Neural cell (in vitro differentiated cells): ENCODE data around the gene AFF1. TPM values are rescaled to one million over a fixed set of nuclear protein-coding genes. Genes with fewer than 3 reads are reported as not detected.

ENCODE experiments used
- H2AFZ ChIP-seq: fragments of 200-600, 300-800 bp; sonication (generic), shearing (Covaris generic); 2 replicates; pipeline ENCODE4 v1.6.0; 2014; ENCODE audit warnings: low read depth, mild to moderate bottlenecking, antibody characterized with exemption, low read length, moderate library complexity
- H3F3A ChIP-seq: fragments of 200-600 bp; shearing (Covaris generic); 2 replicates; pipeline ENCODE4 v1.6.1; 2016; ENCODE audit warnings: mild to moderate bottlenecking, moderate library complexity, mixed read lengths, antibody characterized with exemption, low read length; ENCODE audit not compliant: insufficient read depth, poor library complexity, severe bottlenecking
- H3K27ac ChIP-seq: fragments of 200-600, 300-800 bp; sonication (generic), shearing (Covaris generic); 2 replicates; pipeline ENCODE4 v1.5.1; 2014; ENCODE audit warnings: mild to moderate bottlenecking, low read length, moderate library complexity
- H3K27me3 ChIP-seq: fragments of 300-800, 200-600 bp; sonication (generic), shearing (Covaris generic); 2 replicates; pipeline ENCODE4 v1.6.0; 2014; ENCODE audit warnings: mild to moderate bottlenecking, low read depth, low read length, moderate library complexity; ENCODE audit not compliant: insufficient read depth
- H3K36me3 ChIP-seq: fragments of 300-800, 200-600 bp; sonication (generic), shearing (Covaris generic); 2 replicates; pipeline ENCODE4 v1.5.1; 2014; ENCODE audit warnings: mild to moderate bottlenecking, antibody characterized with exemption, low read length, moderate library complexity; ENCODE audit not compliant: insufficient read depth
- H3K4me2 ChIP-seq: fragments of 300-800, 200-600 bp; sonication (generic), shearing (Covaris generic); 2 replicates; pipeline ENCODE4 v1.6.0; 2014; ENCODE audit warnings: mild to moderate bottlenecking, low read length
- H3K4me3 ChIP-seq: fragments of 300-800, 200-600 bp; sonication (generic), shearing (Covaris generic); 2 replicates; pipeline ENCODE4 v1.5.1; 2014; ENCODE audit warnings: mild to moderate bottlenecking, low read length, moderate library complexity
- H3K79me2 ChIP-seq: fragments of 200-600 bp; shearing (Covaris generic); replicated peaks from 2 replicates; pipeline ENCODE4 v1.6.0; 2014; ENCODE audit warnings: mild to moderate bottlenecking, low read length, moderate library complexity; ENCODE audit not compliant: insufficient read depth
- H3K9ac ChIP-seq: fragments of 300-800, 200-600 bp; sonication (generic), shearing (Covaris generic); 2 replicates; pipeline ENCODE4 v1.6.1; 2016; ENCODE audit warnings: mild to moderate bottlenecking, low read length, mixed read lengths
- H3K9me2 ChIP-seq: fragments of 200-600 bp; shearing (Covaris generic); 2 replicates; pipeline ENCODE4 v1.6.1; 2016; ENCODE audit warnings: mild to moderate bottlenecking, low read length, mixed read lengths; ENCODE audit not compliant: insufficient read depth
- H3K9me3 ChIP-seq: fragments of 200-600, 300-800 bp; sonication (generic), shearing (Covaris generic); 2 replicates; pipeline ENCODE4 v1.6.1; 2016; ENCODE audit warnings: mild to moderate bottlenecking, mixed run types, low read length, moderate library complexity, mixed read lengths
- H4K20me1 ChIP-seq: fragments of 200-600 bp; shearing (Covaris generic); 2 replicates; pipeline ENCODE4 v1.6.1; 2016; ENCODE audit warnings: mild to moderate bottlenecking, mixed run types; ENCODE audit not compliant: insufficient read depth
- EP300 ChIP-seq: fragments of 450-650 bp; conservative IDR thresholded peaks from 2 replicates; pipeline ENCODE4 v1.6.1; 2014; ENCODE audit warnings: antibody characterized with exemption, mild to moderate bottlenecking, moderate library complexity; ENCODE audit not compliant: poor library complexity, severe bottlenecking
- EZH2 ChIP-seq: fragments of 200-600, 300-800 bp; shearing (Covaris generic), sonication (generic); IDR thresholded peaks from 2 replicates; pipeline ENCODE4 v1.6.1; 2014; ENCODE audit warnings: antibody characterized with exemption, low read length, borderline replicate concordance, mild to moderate bottlenecking; ENCODE audit not compliant: insufficient read depth, poor library complexity, severe bottlenecking
- MXI1 ChIP-seq: fragments of 450-650 bp; conservative IDR thresholded peaks from 2 replicates; pipeline ENCODE4 v1.6.1; 2014; ENCODE audit warnings: antibody characterized with exemption, mild to moderate bottlenecking; ENCODE audit not compliant: poor library complexity, severe bottlenecking
- POLR2AphosphoS5 ChIP-seq: IDR thresholded peaks from 2 replicates; pipeline ENCODE4 v1.6.1; 2012
- RAD21 ChIP-seq: fragments of 450-650 bp; conservative IDR thresholded peaks from 2 replicates; pipeline ENCODE4 v1.6.1; 2014; ENCODE audit warnings: antibody characterized with exemption, mild to moderate bottlenecking, moderate library complexity
- SMC3 ChIP-seq: fragments of 450-650 bp; conservative IDR thresholded peaks from 2 replicates; pipeline ENCODE4 v1.6.1; 2014; ENCODE audit warnings: antibody characterized with exemption, mild to moderate bottlenecking, moderate library complexity; ENCODE audit not compliant: poor library complexity
- TAF1 ChIP-seq: IDR thresholded peaks from 2 replicates; pipeline ENCODE4 v1.6.1; 2012; ENCODE audit warnings: low read depth
- polyA plus RNA-seq: library from polyadenylated mRNA; depleted of rRNA; stranded (reverse); fragments of >200 nt; gene quantifications from 2 replicates; pipeline ENCODE4 v1.2.3, GENCODE V29; 2014
- TF ChIP-seq, protein P1 (sequence below): fragments of 450-650 bp; IDR thresholded peaks from 2 replicates; pipeline ENCODE4 v1.5.1; 2014; ENCODE audit warnings: antibody characterized with exemption, mild to moderate bottlenecking, moderate library complexity; ENCODE audit not compliant: poor library complexity, severe bottlenecking
- TF ChIP-seq, protein P2 (sequence below): IDR thresholded peaks from 2 replicates; pipeline ENCODE4 v1.6.1; 2012; ENCODE audit warnings: borderline replicate concordance

AFF1 gene
- polyA plus RNA-seq, 1 donor from 2014 or later = 0.63 TPM

DNA sequence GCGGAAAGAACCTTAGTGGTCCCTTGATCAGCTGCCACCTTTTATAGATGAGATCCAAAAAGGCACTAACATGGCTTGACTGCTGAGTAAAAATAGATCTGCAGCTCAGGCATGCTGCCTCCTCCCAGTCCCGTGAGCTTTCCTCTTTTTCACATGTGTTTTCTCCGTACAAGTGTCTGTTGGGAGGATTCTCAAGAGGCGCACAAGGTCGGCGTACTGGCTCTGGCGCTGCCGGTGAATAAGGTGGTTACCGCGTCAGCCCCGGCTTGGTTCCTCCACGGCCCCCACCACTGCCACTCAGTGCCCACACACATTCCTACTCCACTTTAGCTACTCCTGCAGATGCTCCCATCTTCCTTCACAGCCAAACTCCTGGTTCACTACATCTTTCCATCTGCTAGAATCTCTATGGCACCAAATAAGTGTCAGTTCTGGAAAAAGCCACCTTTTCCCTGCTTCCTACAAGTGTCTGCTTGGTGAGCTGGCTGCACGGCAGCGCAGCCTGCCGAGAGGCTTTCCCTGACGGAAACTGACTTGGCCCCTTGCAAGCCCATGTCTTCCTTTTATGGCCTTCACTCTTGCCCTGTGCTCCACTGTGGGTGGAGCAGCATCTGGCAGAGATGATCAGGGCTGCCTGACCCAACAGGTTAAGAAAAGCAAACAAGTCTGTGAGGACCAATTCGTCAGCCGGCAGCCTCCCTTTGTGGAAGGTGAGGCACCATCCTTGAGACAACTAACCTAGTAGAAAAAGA is 185.8 kb downstream of the AFF1 start:
- TF ChIP-seq, protein P1, sequence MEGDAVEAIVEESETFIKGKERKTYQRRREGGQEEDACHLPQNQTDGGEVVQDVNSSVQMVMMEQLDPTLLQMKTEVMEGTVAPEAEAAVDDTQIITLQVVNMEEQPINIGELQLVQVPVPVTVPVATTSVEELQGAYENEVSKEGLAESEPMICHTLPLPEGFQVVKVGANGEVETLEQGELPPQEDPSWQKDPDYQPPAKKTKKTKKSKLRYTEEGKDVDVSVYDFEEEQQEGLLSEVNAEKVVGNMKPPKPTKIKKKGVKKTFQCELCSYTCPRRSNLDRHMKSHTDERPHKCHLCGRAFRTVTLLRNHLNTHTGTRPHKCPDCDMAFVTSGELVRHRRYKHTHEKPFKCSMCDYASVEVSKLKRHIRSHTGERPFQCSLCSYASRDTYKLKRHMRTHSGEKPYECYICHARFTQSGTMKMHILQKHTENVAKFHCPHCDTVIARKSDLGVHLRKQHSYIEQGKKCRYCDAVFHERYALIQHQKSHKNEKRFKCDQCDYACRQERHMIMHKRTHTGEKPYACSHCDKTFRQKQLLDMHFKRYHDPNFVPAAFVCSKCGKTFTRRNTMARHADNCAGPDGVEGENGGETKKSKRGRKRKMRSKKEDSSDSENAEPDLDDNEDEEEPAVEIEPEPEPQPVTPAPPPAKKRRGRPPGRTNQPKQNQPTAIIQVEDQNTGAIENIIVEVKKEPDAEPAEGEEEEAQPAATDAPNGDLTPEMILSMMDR = no peak
- TF ChIP-seq SMC3 (no peak), TAF1 (no peak), POLR2AphosphoS5 (no peak), RAD21 (no peak), EZH2 (no peak), MXI1 (no peak), EP300 (no peak)
- TF ChIP-seq, protein P2, sequence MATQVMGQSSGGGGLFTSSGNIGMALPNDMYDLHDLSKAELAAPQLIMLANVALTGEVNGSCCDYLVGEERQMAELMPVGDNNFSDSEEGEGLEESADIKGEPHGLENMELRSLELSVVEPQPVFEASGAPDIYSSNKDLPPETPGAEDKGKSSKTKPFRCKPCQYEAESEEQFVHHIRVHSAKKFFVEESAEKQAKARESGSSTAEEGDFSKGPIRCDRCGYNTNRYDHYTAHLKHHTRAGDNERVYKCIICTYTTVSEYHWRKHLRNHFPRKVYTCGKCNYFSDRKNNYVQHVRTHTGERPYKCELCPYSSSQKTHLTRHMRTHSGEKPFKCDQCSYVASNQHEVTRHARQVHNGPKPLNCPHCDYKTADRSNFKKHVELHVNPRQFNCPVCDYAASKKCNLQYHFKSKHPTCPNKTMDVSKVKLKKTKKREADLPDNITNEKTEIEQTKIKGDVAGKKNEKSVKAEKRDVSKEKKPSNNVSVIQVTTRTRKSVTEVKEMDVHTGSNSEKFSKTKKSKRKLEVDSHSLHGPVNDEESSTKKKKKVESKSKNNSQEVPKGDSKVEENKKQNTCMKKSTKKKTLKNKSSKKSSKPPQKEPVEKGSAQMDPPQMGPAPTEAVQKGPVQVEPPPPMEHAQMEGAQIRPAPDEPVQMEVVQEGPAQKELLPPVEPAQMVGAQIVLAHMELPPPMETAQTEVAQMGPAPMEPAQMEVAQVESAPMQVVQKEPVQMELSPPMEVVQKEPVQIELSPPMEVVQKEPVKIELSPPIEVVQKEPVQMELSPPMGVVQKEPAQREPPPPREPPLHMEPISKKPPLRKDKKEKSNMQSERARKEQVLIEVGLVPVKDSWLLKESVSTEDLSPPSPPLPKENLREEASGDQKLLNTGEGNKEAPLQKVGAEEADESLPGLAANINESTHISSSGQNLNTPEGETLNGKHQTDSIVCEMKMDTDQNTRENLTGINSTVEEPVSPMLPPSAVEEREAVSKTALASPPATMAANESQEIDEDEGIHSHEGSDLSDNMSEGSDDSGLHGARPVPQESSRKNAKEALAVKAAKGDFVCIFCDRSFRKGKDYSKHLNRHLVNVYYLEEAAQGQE = no peak
- Histone ChIP-seq H3K27ac (no peak overlapping the region), H3K27me3 (no peaks in the 10 kb centered on the region), H3F3A (no peaks in the 10 kb centered on the region), H3K79me2 (no peaks in the 10 kb centered on the region), H4K20me1 (no peaks in the 10 kb centered on the region), H3K4me2 (no peak overlapping the region), H3K9me3 (no peaks in the 10 kb centered on the region), H3K36me3 (no peaks in the 10 kb centered on the region), H3K9ac (no peak overlapping the region), H3K9me2 (no peaks in the 10 kb centered on the region), H3K4me3 (no peak overlapping the region), H2AFZ (no peak overlapping the region)

DNA sequence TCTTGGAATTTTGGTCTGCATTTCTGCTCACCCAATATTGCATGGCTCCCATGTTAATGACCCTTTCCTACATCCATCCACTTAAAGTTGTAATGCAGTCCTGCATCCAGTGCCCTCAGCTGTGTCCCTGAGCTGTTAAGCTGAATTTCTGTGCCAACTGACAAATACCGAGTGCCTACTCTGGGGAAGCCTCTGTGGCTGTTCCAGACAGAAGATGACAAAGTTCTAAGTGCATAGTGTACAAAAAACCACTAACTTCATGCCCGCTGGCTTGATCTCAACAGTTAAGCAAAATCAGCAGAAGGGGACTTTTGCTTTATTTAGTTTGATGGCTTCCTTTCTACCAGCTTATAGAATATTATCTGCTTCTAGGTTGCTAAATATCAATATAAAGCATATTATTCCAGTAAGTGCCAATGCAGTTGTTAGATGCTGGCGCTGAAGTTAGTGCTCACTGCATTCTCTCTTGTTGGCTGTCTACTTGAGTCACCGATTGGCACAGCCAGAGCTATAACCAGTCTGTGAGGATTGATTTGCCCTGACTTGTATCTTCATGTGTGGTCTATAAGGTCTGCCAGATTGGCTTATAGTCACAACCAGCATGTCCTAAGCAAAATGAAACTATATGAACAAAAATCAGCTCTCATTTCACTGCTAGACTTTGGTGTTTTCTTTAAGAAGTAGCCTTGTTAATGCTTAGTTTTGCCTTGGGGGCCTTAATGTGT is 186.7 kb downstream of the AFF1 start:
- Histone ChIP-seq H4K20me1 (no peaks in the 10 kb centered on the region), H2AFZ (no peak overlapping the region), H3K9me3 (no peaks in the 10 kb centered on the region), H3K36me3 (no peaks in the 10 kb centered on the region), H3K4me3 (no peak overlapping the region), H3K4me2 (no peak overlapping the region), H3F3A (no peaks in the 10 kb centered on the region), H3K9me2 (no peaks in the 10 kb centered on the region), H3K27ac (no peak overlapping the region), H3K79me2 (no peaks in the 10 kb centered on the region), H3K9ac (no peak overlapping the region), H3K27me3 (no peaks in the 10 kb centered on the region)
- TF ChIP-seq, protein P2 = no peak
- TF ChIP-seq RAD21 (no peak), TAF1 (no peak), SMC3 (no peak), POLR2AphosphoS5 (no peak), EP300 (no peak), MXI1 (no peak), EZH2 (no peak)
- TF ChIP-seq, protein P1 = no peak
